ENCODE measurements around the gene GRAMD1B.
"Not testable (repeated sequence)": the region's sequence is repeated elsewhere in the genome, so short reads cannot be mapped to it uniquely, and the experiment has no call there.

The GRAMD1B gene

DNA sequence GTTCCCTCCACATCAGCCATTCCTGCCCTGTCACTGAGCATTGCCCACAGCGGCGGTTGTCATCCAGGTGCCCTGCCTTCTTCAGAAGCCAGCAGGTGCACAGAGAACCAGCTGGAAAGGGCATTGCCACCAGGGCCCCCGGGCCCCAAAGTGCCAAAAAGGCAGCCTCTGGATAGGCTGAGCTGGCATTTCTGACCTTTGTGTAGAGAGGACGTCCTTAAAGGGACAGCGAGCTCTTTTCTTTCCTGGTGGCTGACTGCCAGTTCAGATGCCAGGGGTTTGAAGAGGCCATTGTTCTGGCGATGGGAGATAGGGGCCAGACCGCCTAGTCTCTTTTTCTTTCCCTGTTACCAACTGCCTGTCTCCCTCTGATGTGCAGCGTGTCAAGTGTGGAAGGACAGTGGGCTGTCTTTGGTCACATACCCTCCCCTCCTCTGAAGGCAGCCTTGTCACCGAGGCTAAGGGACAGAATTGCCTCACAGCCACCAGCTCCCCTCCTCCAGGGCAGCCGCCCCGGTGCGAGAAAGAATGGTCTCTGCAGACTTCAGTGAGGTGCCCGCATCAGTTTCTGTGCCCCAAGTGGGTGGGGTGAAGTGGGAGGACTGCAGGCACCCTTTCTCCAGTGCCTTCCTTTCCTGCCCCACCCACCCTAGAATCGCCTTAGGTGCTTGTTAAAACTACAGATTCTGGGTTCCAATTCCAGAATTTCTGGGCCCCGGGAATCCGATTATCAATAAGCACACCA is 114.7 kb downstream of the GRAMD1B start:
- DNase-seq: no peak

DNA sequence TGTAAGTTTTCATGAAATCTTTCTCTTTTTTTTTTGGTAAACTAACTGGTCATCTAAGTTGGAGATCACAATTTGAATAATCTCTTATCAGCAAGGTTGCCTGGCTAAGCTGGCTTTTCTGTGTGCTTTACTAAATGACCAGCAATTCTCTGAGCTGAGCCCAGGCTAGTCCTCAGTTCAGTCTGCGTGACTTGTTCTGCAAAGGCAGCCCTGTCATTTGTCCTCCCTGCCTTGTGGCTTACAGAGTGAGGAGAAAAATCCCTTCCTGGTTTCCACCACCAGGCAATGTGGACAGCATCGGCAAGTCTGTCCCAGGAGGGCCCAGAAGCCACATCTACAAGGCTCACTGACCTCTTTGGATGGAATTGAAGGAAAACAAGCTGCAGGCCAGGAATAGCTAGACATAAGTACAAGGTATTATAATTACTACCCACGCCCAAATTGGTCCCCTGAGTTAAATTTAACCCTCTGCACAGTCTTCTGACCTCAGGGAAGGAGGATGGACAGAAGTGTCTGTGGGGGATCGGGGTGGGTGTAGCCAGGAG is 115.7 kb downstream of the GRAMD1B start:
- no peak for DNase-seq

DNA sequence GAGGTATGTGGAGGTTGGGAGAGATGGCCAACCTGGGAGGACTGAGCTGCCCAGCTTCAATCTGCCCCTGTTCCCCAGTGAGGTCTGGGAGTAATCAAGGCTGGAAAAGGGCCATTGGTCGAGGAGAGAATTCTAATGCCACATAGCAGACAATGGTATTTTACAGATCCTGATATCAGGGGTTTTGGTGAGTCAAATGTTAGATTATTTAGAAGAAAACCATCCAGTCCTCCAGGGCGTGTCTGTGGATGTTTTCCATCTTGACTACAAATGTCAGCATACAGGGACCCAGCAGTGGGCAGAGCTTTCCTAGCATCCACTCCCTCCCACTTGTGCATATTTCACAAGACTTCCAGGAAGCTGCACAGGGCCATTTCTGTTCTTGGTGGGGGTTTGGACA is 116.4 kb downstream of the GRAMD1B start:
- no peak for DNase-seq

DNA sequence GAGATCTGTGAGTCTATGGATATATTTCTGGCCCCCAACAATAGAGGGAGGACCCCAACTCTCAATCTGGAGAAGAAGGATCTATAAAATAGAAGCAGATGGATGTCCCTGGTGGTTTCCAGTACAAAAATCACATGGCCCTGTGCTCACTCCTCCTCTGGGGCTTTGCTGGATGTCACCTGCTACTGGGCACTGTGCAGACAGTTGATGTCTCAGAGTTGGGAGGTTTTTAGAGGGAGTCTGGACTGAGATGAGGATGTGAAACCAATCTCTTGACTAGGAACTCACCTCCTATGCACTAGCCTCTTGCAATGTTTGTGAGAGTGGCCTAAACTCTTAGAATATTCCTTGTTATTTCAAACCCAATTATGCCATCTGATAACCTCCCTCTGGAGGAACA is 117.1 kb downstream of the GRAMD1B start:
- DNase-seq: no peak

DNA sequence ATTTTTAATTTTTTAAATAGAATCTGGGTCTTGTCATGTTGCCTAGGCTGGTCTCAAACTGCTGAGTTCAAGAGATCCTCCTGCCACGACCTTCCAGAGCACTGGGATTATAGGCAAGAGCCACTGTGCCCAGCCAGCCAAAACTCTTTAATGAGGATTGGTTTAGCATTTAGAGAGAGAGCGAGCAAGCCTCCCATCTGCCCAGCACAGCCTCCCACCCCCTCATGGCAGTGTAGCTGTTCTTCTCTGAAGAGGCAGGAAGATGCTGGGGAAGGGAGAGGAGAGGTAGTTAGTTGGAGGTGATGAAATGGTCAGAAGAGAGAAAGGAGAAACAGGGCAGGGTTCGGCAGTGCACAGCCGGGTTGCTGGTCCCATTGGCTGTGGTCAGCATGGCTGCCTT is 118.7 kb downstream of the GRAMD1B start:
- DNase-seq: no peak

DNA sequence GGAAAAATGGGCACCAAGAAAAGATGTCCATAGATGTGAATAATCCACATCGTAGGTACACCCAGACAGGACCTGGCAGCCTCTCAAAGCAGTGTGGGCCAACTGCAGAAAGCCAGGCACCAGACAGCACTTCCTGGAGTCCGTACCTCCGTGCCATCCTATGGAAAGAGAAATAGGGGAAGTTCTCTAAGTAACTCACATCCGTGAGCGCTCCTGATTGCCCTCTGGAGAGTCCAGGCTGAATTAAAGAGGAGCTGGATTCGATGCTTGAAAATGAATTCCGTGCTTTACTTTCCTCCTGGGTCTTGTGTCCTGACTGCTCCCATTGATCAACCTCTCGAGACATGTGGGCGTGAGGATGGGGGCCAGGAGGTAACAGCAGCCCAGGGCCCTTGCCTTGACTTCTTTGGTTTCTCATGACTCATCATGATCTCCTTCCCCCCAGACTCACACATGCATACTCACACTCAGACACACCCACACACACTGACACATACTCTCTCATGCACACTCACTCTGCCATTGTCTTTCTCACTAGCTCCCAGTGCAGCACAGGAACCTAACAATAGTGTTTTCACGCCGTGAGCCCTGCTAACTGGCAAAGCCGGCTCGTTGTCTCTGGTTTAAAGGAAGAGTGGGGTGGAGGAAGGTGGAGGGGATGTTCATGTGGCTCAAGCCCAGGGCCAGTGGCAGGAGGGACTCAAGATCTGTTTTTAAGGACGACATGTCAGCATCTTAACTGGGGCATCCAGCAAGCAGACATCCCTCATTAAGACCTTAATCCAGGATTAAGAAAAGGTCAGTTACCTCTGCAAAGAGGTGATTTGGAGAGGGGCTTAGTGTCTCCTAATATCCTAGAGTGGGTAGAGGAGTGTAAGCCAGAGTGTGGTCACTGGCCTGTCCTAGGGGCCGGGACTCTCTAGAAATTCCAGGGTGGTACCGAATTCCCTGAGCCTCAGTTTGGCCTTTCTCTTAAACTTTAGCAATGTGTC is 120.2 kb downstream of the GRAMD1B start:
- DNase-seq: no peak

DNA sequence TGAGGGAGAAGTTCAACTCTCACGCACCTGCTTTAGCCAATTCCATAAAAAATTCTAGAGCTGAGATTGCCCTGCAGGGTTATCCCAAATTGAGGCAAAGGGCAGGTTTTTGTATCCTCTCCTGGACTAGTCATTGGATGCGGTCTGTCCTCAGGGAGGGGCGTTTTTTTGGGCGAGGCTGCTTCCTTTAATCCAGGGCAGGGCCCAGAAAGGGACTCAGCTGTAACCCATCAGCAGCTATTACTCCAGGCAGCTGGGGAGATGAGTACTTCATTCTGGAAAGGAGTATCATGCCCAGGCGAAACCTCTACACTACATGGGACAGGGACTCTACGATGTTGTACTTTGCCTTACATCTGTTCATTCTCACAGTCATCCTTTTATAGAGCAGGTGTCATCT is 121.0 kb downstream of the GRAMD1B start:
- DNase-seq: no peak

DNA sequence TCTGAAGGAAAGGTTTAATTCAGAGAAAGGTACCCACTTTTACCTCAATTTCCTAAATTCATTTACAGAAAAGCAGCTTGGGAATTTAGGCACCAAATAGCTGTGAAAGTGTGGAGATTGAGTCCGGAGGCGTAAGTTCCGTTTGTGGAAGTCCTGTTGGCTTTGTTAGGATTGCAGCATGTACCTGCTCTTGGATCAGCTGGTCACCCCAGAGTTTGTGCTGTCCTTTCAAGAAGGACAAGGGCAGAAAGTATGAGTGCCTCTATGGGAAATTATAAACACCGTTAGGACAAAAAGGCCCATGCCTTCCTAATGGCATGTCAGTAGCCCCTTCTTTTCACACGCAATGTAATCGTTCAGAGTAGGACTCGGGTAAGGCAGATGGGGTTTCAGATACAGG is 126.6 kb downstream of the GRAMD1B start:
- no peak for DNase-seq

DNA sequence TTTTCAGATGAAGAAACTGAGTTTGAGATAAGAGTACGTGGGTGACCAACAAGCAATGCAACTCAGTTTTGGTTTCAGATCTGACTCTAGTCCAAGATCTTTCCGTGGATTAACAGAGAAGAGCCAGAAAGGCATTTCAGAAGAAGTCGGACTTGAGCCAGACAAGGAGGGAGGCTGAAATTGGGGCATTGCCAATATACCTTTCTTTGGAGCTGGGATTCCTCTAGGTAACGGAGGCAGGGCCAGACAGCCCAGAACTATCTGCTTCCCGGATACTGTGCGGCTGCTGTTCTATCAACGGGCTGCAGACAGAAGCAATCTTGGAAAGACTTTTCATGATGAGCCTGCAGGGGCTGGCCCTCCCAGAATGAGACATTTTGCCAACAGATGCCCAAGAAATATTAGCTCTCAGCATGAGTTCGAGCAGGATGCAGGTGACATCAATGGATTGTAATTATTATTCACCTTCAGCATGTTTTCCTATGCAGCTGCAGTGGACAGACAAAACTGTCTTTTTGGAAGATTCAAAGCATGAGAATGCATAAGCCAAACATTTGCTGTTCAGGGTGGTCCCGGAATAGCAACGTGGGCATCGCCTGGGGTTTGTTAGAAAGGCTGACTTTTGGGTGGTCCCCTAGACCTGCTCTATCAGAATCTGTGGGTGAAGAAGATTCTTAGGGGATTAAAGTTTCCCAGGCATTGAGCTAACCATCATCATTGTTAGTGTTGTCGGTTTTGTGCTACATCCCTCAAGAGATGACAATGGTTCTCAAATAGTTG is 128.7 kb downstream of the GRAMD1B start:
- DNase-seq: no peak

DNA sequence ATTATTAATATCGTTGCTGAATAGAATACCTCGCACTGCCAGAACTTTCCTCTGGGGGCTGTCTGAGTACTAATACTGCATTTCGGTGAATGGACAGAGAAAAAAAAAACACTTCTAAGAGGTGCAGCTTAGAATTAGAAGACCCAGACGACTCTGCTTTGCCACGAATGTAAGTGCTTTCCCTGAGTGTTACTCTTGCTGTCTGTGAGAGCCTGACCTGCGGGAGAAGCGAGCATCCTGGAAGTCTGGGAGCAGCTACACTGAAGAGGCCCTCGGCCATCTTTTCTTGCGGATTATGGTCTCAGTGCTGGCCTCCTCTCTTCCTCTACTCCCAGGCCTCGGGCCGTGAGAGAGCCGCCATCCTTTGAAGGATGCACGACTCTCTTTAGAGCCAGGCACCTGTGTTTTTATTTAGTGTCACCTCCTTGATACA is 129.5 kb downstream of the GRAMD1B start:
- DNase-seq: no peak

DNA sequence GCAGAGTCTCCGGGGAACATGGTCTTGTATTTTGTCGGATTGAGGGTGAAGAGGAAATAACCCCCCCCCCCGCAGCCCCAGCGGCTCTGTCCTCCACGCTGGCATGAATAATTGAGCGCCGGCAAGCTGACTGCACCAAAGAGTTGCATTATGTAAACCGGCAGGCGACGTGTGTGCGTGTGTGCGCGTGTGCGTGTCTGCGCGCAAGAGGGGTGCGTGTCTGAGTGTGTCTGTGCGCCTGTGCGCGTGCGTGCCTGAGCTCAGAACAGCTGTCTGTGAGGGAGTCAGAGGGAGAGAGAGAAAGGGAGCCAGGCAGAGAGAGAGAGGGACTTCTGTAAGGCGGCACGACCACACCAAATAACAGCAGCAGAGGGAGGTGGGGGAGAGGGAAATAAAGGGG is 129.9 kb downstream of the GRAMD1B start:
- peak; percentile 22 for DNase-seq

DNA sequence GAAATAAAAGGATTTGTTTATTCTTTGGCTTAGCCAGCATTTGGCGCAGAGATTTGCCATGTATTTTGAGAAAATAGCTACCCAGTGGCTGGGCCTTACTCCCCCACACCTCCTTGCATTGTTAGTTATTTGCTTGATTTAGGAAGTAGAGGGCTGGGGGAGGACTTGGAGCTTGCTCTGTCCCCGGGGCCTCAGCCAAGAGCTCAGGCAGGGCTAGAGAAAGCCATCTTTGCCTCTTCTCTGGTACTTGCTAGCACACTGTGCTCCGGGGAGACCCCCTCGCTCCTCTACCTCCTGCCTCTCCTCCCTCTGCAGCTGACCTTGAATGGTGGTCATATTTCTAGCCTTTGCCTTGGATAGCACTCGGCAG is 131.3 kb downstream of the GRAMD1B start:
- DNase-seq: no peak

DNA sequence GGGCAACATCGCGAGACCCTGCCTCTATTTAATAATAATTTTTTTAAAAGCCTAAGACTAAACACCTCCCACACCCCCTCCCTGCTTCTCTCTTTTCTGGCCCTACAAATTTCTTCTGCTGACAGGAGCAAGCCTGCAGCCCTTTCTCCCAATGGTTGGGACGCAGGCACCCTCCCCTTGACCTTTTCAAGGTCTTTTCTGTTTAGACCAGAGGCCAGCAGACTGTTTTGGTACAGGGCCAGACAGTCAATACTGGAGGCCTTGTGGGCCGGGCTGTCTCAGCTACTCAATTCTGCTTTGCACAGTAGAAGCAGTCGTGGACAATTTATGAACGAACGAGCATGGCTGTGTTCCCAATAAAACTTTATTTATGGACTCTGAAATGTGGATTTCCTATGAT is 132.1 kb downstream of the GRAMD1B start:
- DNase-seq: no peak

DNA sequence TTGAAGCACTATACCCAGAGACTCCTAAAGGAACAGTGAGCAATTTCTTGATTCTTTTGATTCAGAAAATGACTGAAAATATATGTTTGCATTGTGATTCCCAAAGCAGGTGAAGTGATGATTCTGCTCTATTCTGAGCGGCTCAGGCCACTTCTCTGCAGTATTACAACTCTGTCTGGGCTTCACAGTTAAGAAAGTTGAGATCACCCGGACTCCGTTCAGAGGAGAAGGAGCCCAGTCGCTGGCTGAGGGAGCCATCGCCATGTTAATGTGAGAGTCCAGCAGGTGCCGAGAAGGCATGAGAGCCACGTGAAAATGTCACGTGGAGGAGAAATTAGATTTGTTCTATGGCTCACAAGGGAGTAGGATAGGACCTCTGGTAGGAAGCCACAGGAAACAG is 132.8 kb downstream of the GRAMD1B start:
- no peak for DNase-seq

DNA sequence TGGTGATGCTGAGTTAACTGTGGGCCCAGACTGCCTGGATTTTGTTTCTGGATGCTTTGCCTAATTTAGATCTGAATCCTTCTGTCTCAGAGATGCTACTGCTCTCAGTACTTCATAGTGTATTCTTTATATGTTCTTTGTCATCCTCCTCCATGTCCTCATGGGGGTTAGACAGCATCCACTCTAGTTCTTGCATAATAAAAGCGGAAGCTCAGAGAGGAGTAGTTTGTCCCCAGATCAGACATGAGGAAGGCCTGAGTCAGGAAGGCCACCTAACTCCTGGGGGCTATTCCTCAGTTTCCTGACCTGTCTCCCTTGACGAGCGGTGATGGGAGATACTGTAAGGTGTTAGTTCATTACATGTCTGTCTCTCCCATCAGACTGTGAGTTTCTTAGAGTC is 134.2 kb downstream of the GRAMD1B start:
- DNase-seq: no peak

DNA sequence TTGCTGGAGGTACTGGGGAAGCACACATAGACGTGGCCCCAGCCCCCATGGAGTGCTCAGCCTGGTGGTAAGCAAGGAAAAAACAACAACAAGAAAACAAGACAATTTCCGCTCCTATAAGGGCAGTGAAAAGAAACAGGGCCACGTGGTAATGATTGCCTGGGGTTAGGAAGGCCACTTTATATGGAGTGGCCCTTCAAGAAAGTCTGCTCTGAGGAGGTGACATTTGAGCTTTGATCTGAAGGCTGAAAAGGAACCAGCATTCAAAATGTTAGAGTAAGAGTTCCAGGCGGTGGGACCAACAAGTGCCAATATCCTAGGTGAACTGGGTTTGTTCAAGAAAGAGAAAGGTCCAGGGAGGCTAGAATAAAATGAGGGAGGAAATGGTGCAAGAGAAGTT is 136.8 kb downstream of the GRAMD1B start:
- DNase-seq: no peak

DNA sequence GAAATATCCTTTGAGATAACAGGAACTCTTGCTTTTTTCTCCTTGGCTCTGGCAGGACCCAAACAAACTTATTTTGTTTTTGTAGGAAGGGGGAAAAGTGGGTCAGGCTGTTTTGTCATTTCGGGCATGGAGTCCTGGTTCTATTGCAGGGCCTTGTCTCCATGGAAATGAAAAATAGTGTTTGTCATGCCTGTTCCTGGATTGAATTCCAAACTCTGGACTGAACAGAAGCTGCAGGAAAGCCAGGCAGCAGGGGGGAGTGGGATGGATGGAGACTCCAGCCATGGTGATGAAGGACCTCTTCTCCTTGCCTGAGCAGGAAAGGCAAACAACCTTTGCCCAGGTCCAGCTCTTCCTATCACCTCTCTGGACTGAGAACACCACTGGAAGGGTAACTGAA is 137.4 kb downstream of the GRAMD1B start:
- DNase-seq: no peak

DNA sequence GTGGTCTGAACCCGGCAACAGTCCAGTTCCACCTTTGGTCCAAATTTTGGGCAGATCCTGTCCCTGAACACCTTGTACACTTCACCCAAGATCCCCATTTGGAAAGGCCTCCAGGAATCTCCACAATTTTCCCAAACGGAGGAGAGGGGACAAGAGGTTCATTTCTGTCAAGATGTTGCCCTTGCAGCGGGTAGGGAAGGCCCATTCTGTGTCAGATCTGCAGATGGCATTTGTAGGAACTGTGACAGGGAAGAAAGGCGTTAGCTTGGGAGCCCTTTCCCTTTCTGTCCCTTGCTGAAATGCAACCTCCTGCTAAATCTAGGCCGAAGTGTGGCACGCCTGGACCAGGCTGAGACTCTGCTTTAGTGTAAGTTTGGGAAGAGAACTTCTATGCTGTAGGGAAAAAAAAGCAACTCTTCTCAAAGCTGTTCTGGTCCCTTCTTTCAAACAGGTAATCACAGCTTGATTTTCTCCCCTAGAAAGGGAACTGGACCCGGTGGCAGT is 138.3 kb downstream of the GRAMD1B start:
- DNase-seq: no peak

DNA sequence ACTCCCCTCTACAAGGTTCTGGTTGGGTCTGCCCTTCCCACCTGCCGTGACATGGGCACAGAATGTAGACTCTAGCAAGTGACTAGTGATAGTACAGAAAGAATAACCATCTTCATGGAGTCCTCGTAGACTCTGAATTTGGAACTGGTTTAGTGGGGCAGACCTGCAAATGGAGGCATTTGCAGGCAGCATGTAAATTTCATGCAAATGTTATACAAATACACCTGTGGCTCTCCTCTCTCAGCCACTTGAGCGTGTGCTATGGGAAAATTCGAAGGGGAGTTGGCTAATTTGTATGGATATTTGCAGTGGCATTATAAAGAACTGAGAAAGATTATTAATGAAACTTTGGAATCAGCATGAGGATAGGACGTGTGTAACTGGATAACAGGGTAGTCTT is 139.3 kb downstream of the GRAMD1B start:
- no peak for DNase-seq

DNA sequence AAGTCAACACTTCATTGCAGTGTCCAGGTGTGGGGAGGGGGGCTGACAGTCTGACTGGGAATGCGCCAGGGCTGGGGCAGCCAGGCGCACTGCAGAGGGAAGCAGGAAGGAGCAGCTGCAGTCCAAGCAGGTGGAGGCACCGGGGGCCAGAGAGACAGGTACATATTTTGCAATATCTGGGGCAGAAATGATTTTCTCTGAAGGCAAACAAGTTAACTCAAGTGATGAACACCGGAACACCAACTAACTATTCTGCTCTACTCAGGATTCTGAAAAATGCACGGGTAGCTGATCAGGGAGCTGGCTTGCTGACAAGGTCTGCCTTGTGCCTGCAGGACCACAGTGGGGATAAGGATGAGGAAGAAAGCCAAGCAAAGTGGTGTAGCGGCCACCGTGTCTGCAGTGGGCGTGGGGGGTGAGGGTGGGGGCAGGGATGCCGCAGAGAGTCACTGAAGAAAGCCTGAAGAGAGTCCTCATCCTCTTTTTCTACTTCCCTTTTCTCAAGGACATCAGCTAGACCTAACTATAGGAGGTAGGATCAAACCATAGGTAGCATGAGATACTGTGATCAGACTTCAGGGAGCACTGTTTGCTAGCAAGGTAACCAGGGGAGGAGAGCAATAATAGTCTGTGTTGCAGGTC is 141.0 kb downstream of the GRAMD1B start:
- DNase-seq: no peak

DNA sequence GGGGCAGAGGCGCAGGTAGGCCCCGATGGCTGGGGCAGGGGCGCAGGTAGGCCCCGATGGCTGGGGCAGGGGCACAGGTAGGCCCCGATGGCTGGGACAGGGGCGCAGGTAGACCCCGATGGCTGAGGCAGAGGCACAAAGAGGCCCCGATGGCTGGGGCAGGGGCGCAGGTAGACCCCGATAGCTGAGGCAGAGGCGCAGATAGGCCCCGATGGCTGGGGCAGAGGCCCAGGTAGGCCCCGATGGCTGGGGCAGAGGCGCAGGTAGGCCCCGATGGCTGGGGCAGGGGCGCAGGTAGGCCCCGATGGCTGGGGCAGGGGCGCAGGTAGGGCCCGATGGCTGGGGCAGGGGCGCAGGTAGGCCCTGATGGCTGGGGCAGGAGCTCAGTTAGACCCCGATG is 142.7 kb downstream of the GRAMD1B start:
- not testable (repeated sequence) for DNase-seq

DNA sequence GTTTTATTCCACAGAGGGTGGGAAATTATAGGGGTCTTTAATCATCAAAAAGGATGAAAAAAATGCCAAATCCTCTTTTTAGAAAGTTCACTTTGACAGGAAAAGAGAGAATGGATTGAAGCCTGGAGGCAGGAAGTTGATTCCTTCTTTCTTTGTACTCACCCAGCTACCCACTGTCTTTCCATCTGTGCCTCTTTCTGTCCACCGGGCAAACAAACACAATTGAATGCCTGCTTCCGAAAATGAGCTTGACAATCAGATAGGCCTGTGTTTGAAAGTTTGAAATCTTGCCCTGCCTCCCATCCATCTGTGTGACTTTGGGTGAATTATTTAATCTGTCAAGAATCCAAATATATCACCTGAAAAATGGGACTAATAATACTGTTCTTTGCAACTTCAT is 143.2 kb downstream of the GRAMD1B start:
- DNase-seq: no peak

Measured in NCI-H2081 treated with DMSO at 0.1 percent for 48 hours (cell line).